ENCODE data around the gene FBXO21. TPM values are rescaled to one million over a fixed set of nuclear protein-coding genes. Genes with fewer than 3 reads are reported as not detected.

The FBXO21 gene
- polyA plus RNA-seq, 3 donors, result 7.7 to 19.1 (median 17.2) TPM

- Histone ChIP-seq H3K9ac (ENCODE audit: insufficient read depth, low read length, poor library complexity, severe bottlenecking) (no peak overlapping the region), H3K27ac (ENCODE audit: low read depth in 1 of 2, low read length in 2 of 2) (no peak overlapping the region), H3K9me3 (replicated peaks in 1 of 2; ENCODE audit: control insufficient read depth in 1 of 2, insufficient read depth in 1 of 2, low read length in 2 of 2) (no peaks in the 10 kb centered on the region), H3K4me3 (replicated peaks in 1 of 3; ENCODE audit: low read depth in 2 of 3, low read length in 3 of 3) (no peak overlapping the region), H2AFZ (ENCODE audit: insufficient read depth, low read depth, low read length, poor library complexity, severe bottlenecking) (no peak overlapping the region), H3K4me2 (replicated peaks; ENCODE audit: extremely low read depth, low read length, poor library complexity, severe bottlenecking) (no peak overlapping the region), H3K36me3 (replicated peaks in 1 of 2; ENCODE audit: control insufficient read depth in 1 of 2, insufficient read depth in 2 of 2, low read length in 2 of 2) (no peaks in the 10 kb centered on the region), H4K20me1 (ENCODE audit: insufficient read depth, low read length) (no peaks in the 10 kb centered on the region), H3K79me2 (ENCODE audit: insufficient read depth, low read length) (no peaks in the 10 kb centered on the region), H3K27me3 (ENCODE audit: control insufficient read depth in 2 of 2, insufficient read depth in 2 of 2, low read length in 2 of 2) (no peaks in the 10 kb centered on the region), H3K4me1 (ENCODE audit: control insufficient read depth in 1 of 2, insufficient read depth in 2 of 2, low read length in 2 of 2) (peaks cover 21 to 24% of the 10 kb centered on the region in 2 donors)
- Mint-ChIP-seq H3K27me3 (ENCODE audit: low read depth in 3 of 3) (peaks cover 0 to 7% (median 6%) of the 10 kb centered on the region in 3 donors), H3K4me1 (peaks cover 27% of the 10 kb centered on the region), H3K9me3 (peaks cover 0 to 5% (median 0%) of the 10 kb centered on the region in 7 donors), H3K27ac (no peak overlapping the region), H3K4me3 (no peak overlapping the region), H3K36me3 (no peaks in the 10 kb centered on the region)
- DNase-seq, result no peak
- WGBS (ENCODE audit: insufficient coverage), result 93% methylated on average over 7 of the region's 10 CpGs
- intact Hi-C loops (cut with micrococcal nuclease), result no loop called here
- TF ChIP-seq, protein P1, sequence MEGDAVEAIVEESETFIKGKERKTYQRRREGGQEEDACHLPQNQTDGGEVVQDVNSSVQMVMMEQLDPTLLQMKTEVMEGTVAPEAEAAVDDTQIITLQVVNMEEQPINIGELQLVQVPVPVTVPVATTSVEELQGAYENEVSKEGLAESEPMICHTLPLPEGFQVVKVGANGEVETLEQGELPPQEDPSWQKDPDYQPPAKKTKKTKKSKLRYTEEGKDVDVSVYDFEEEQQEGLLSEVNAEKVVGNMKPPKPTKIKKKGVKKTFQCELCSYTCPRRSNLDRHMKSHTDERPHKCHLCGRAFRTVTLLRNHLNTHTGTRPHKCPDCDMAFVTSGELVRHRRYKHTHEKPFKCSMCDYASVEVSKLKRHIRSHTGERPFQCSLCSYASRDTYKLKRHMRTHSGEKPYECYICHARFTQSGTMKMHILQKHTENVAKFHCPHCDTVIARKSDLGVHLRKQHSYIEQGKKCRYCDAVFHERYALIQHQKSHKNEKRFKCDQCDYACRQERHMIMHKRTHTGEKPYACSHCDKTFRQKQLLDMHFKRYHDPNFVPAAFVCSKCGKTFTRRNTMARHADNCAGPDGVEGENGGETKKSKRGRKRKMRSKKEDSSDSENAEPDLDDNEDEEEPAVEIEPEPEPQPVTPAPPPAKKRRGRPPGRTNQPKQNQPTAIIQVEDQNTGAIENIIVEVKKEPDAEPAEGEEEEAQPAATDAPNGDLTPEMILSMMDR (IDR thresholded peaks at IDR 0.05), result no peak
Observed at GRCh38 chr12:117114784-117115183, 75.5 kb downstream of the FBXO21 start.

DNA sequence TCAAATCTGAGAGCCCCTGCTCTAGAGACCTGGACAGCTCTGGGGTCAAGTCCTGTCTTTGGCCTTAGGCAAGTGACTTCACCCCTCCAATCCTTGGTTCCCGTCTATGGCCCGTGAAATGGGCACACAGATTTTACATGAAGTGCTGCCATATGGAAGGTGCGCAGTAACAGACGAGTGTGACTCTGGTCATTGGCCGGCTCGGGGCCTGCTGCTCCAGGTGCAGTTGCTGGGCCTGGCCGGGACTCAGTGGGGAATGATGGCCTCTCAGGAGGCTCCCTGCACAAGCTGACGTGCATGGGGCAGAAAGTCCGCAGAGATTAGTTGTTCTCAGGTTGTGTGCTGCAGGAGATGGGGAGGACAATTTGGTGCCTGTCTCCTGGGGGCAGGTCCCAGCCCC lies 77.0 kb downstream of the FBXO21 start:
- Mint-ChIP-seq H3K36me3 (no peaks in the 10 kb centered on the region), H3K27me3 (ENCODE audit: low read depth in 3 of 3) (peaks cover 0 to 12% (median 7%) of the 10 kb centered on the region in 3 donors), H3K4me1 (peaks cover 21% of the 10 kb centered on the region), H3K27ac (no peak overlapping the region), H3K9me3 (peaks cover 0 to 3% (median 0%) of the 10 kb centered on the region in 7 donors), H3K4me3 (no peak overlapping the region)
- Histone ChIP-seq H3K4me2 (replicated peaks; ENCODE audit: extremely low read depth, low read length, poor library complexity, severe bottlenecking) (no peak overlapping the region), H3K4me1 (ENCODE audit: control insufficient read depth in 1 of 2, insufficient read depth in 2 of 2, low read length in 2 of 2) (peaks cover 16 to 19% of the 10 kb centered on the region in 2 donors), H3K79me2 (ENCODE audit: insufficient read depth, low read length) (no peaks in the 10 kb centered on the region), H3K27ac (ENCODE audit: low read depth in 1 of 2, low read length in 2 of 2) (no peak overlapping the region), H3K9ac (ENCODE audit: insufficient read depth, low read length, poor library complexity, severe bottlenecking) (no peak overlapping the region), H3K4me3 (replicated peaks in 1 of 3; ENCODE audit: low read depth in 2 of 3, low read length in 3 of 3) (no peak overlapping the region), H2AFZ (ENCODE audit: insufficient read depth, low read depth, low read length, poor library complexity, severe bottlenecking) (no peak overlapping the region), H4K20me1 (ENCODE audit: insufficient read depth, low read length) (no peaks in the 10 kb centered on the region), H3K36me3 (replicated peaks in 1 of 2; ENCODE audit: control insufficient read depth in 1 of 2, insufficient read depth in 2 of 2, low read length in 2 of 2) (no peaks in the 10 kb centered on the region), H3K27me3 (ENCODE audit: control insufficient read depth in 2 of 2, insufficient read depth in 2 of 2, low read length in 2 of 2) (no peaks in the 10 kb centered on the region), H3K9me3 (replicated peaks in 1 of 2; ENCODE audit: control insufficient read depth in 1 of 2, insufficient read depth in 1 of 2, low read length in 2 of 2) (no peaks in the 10 kb centered on the region)
- 93% methylated on average over 9 of the region's 9 CpGs for WGBS (ENCODE audit: insufficient coverage)
- DNase-seq, result no peak
- TF ChIP-seq, protein P1 (IDR thresholded peaks at IDR 0.05), result no peak
- intact Hi-C loops (cut with micrococcal nuclease), result no loop called here
